HG03558 (cell line): Measurements from ENCODE around the gene ZNF570.
A peak's percentile ranks its signal among the peaks of the same experiment; 100 is the strongest.

Source experiments
- ATAC-seq: cut with Tn5 transposase; IDR thresholded peaks from one replicate; pipeline ENCODE4 v1.9.1; 2021; ENCODE audit warnings: moderate number of reproducible peaks; ENCODE audit not compliant: unreplicated experiment; ENCODE audit errors: extremely low read depth

ZNF570 gene

DNA sequence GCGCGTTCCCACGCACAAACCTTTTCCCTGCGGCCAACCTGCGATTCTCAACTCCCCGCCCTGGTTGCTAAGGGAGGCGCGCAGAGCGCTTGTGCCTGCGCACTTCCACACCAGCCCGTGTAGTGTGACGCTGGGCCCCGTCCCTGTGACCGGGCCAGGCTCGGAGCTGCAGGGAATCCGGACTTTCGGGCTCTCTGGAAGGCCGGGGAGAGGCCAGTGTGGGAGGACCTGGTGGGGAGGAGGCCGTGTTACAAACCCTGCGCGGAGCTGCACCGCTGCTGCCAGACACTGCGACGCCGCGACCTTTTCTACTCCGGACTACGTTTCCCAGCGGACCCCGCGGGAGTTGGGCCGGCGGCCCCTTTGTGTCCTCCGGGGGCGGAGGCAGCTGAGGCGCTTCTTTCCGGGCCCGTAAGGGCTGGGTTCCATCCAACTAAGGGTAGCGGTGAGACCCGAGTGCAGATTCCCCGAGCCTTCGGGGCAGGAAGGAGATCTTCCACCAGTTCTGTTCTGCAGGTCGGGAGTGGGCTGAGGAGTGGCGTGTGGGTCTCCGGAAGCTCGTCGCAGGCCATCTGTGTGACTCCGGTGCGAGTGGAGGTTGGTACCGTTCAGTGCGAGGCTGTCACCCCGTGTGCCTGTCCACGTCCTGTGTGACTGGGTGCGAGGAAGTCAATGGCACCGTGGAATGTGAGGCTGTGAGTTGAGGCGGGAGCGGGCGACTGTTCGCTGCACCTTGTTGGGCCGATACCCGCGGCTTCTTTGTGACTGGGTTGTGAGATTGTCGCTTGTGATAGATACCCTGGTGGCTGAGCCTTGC lies at the start of gene ZNF570:
Gene ZNF570, plus strand, starts transcription at position 396 of the 817 bp plus-strand sequence. CDS start 999 bp downstream, outside the sequence.
- no peak for ATAC-seq

DNA sequence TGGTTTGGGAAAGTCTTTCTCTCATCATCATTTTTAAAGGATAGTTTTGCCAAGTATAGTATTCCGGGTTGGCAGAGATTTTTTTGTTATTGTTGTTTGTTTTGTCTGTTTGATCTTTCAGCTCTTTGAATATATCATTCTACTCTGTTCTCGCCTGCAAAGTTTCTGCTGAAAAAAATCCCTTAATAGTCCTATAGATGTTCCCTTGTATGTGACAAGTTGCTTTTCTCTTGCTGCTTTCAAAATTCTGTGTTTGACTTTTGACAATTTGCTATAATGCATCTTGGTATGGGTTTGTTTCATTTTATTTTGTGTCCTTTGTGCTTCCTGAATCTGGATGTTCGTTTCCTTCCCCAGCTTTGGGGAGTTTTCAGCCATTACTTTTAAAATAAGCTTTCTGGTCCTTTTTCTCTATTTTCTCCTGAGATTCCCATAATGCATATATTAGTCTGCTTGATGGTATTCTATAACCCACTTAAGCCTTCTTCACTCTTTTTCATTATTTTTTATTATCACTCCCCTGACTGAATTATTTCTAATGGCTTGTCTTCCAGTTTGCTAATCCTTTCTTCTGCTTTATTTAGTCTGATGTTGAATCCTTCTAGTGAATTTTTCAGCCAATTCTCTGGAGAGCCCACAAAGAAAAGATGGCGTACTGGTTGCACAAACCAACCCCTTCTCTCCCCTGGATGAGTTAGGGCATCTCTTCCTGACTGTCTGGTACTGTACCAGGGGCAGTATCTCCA lies 16.5 kb upstream of the ZNF570 start:
- no peak for ATAC-seq

DNA sequence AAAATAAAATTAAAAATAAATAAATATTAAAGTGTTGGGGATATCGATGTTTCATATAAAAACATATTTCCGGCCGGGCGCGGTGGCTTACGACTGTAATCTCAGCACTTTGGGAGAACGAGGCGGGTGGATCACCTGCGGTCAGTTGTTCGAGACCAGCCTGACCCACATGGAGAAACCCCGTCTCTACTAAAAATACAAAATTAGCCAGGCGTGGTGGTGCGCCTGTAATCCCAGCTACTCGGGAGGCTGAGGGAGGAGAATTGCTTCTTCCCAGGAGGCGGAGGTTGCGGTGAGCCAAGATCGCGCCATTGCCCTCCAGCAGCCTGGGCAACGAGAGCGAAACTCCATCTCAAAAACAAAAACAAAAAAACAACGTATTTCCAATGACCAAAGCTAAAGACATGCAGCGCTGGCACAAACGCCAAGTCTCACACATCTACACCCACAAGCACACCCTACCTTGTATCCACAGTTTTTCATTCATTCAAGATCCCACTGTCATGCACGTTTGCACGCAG lies 2.8 kb upstream of the ZNF570 start:
- ATAC-seq: no peak

DNA sequence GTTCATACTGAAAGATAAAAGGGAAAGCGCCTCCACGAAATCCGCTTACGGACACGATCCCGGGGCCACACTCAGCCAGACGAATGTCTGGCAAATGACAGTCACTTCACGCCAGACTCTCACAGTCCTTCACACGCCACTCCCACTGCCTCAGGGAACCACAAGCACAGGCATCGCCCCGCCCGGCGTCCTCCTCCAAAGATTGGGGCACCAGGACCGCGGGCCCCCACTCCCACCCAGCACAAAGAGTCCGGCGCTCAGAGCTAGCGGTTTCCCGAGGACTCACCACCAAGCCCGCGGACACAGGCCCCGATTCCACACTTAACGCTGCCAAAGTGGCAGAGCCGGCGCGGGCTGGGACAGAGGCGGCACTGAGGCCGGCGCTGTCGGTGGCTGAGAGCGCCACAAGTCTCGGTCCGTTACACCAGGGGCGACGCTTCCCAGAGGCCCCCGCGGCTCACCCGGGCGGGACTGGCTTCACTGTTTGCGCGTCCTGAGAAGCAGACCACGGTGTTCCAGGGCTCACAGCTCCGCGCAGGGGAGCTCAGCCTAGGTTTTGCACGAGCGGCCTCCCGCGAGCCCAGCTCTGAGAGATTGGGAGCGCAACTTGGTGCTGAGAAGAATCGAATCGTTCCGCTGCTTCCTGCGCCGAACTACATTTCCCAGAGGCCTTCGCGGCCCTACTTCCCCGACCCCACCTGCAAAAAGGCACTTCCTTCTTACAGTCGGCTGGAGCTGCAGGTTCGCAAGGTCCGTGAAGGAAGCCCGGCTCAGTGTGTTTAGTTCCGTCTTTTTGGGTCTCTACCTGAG lies 2.2 kb upstream of the ZNF570 start, which contains the start of gene ZNF569:
Gene ZNF569, minus strand, starts transcription at position 647 of the 810 bp plus-strand sequence. CDS start 22,523 bp downstream, outside the sequence.
- ATAC-seq: peak; percentile 45

DNA sequence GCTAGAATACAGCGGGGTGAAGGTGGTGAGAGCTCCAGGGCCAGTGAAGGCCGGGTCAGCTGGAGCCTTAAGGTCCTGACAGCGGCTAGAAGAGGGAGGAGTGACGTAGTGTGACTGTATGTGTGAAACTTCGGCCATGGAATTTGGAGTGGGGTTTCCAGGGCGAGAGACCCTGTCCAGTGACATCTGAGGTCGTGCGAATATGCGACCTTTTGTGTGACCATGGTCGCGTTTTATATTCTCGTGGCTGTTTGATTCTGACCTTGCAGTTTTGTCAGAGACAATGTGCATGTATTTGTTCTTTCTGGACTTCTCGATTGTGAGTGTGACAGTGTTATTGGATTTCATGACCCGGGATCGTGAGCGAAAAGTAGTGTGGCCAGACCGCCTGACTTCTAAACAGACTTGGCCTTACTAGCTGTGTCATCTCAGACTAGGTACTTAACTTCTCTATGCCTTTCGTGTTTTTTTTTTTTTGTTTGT lies 1.5 kb upstream of the ZNF570 start:
- ATAC-seq: no peak

DNA sequence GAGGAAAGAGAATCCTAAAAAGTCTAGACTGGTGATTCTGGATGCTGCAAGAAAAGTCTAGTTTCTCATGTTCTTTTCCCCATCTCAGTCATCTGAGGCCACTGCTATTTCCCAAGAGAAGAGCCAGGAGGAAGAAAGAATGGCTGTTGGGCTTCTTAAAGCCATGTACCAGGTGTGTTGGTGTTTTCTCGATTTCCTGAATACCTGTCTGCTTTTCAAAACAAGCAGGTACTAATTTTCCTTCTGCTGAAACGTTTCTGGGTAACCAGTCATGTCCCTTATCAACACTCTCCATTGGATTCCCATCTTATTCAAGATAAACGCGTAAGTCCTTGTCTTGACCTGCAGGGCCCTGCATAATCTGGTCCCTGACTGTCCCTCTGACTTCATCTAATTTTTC lies 1.1 kb downstream of the ZNF570 start:
- ATAC-seq: no peak

DNA sequence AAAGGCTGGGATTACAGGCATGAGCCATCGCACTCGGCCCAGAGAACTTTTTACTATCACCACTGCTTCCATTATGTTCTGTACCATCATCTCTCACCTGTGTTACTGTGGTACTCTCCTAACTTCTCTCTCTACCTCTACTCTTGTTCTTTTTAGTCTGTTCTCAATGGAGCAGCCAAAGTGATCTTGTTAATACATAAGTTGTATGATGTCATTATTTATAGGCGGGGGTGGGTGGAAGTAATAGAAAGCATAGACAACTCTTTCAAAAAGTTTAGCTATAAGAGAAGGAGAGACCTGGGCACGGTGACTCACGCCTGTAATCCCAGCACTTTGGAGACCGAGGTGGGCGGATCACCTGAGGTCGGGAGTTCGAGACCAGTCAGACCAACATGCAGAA lies 3.0 kb downstream of the ZNF570 start:
- no peak for ATAC-seq

DNA sequence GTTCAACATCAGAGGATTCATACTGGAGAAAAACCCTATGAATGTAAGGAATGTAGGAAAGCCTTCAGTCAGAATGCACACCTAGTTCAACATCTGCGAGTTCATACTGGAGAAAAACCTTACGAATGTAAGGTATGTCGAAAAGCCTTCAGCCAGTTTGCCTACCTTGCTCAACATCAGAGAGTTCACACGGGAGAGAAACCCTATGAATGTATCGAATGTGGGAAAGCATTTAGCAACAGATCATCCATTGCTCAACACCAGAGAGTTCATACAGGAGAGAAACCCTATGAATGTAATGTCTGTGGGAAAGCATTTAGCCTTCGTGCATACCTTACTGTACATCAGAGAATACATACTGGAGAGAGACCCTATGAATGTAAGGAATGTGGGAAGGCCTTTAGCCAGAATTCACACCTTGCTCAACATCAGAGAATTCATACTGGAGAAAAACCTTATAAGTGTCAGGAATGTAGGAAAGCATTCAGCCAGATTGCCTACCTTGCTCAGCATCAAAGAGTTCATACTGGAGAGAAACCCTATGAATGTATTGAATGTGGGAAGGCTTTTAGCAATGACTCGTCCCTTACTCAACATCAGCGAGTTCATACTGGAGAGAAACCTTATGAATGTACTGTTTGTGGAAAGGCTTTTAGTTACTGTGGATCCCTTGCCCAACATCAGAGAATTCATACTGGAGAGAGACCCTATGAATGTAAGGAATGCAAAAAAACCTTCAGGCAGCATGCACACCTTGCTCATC lies 15.4 kb downstream of the ZNF570 start:
- no peak for ATAC-seq

DNA sequence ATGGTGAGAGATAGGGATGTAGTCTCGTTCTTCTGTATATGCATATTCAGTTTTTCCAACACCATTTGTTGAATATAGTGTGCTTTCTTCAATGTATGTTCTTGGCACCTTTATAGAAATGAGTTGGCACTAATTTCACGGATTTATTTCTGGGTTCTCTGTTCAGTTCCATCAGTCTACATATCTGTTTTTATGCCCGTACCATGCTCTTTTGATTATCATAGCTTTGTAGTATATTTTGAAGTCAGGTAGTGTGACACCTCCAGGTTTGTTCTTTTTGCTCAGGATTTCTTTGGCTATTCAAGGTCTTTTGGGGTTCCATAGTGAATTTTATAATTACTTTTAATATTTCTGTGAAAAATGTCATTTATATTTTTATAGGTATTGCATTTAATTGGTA lies 23.1 kb downstream of the ZNF570 start:
- ATAC-seq: no peak

DNA sequence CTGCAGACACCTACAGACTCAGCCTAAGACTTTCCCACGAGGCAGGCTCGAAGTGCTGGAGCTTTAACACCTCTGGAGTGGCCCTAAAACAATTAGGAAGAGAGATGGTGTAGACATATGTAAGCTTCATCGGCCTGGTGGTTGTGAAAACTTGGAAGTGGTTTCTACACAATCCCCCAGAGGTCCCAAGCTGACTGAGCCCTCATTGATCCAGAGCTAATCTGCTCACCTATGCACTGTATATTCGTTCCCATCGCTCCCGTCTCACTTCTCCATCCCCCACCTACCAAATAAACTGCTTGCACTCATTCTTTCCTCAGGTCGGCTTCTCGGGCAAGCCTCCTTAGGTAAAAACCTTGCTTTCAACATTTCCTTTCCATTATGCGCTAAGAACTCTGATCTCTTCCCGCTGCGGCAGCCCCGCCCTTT lies 36.8 kb downstream of the ZNF570 start:
- no peak for ATAC-seq

DNA sequence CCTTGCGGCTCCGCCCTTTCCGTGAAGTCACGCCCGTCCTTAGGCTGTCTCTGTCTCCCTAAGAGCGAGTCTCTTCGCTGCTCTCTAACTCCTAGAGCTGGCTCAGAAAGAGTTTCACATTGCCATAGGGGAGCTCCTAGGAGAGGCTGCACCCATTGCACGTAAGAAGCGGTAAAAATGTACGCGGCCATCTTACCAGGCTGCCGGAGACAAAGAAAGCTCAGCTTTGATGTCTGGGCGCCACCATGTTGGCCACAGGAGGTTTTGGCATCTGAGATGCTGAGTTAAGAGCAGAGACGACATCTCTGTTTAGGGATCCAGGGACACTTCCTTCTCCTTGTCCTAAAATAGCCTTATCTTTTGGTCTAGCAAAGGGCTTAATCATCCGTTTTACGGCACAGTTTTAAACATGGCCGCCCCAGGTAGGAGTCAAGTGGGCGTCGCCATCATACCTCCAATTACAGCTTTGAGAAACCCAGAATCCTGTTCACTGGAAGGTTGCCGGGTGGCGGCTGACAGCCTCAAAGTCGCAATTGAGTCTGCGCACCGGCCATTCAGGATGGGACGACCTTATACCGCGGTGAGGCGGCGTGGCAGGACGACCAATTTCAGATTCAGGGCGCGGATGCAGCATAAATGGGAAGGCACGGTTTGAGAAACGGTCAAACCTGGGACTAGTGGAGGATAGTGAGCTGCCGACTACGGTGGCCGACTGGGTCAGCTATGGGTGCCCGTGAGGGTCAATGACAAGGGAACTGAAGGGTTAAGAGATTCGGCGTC lies 37.4 kb downstream of the ZNF570 start, which contains the start of gene ZNF793:
Gene ZNF793, plus strand, starts transcription at position 553 of the 780 bp plus-strand sequence. CDS start 16,501 bp downstream, outside the sequence.
- no peak for ATAC-seq

DNA sequence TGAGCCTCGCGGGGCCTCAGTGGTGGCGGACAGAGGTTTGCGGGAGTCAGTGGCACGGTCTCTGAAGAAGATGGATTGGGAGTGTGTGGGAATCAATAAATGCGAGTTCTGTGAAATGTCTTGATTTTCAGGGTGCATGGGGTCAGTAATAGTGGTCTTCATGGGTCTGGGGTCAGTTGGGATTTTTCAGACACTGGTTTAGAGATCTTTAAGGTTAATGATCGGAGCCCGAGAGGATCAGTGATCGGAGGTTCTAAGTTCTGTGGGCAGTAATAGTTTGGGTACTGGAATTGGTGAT lies 38.0 kb downstream of the ZNF570 start:
- no peak for ATAC-seq

DNA sequence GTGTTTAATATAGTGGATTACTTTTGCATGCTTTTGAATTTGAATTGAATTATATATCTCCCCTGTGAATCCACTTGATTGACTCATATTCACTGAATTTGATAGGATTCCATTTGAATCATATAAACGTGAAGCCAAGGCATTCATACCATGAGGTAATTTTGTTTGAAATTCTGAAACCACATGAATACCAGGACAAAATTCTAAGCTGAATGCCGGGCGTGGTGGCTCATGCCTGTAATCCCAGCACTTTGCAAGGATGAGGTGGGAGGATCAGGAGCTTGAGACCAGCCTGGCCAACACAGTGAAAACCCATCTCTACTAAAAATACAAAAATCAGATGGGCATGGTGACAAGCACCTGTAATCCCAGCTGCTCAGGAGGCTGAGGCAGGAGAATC lies 42.0 kb downstream of the ZNF570 start:
- no peak for ATAC-seq

DNA sequence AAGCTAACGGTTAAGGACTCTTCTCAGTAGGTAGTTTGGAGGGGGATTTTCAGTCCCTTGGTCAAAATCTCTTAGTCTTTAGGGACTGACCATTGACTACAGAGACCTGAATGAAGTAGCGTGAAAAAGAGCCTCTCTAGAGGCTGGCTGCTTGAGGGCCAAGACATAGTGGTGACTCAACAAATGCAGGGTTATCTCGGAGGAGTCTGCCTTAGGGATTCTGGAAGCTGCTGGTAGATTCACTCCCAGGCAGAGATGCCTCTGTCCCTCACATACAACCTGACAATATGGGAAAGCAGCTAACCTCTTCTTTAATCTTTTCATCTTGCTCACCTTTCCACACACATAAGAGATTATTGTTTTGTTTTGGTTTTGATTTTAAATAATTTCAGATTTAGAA lies 42.7 kb downstream of the ZNF570 start:
- ATAC-seq: no peak

DNA sequence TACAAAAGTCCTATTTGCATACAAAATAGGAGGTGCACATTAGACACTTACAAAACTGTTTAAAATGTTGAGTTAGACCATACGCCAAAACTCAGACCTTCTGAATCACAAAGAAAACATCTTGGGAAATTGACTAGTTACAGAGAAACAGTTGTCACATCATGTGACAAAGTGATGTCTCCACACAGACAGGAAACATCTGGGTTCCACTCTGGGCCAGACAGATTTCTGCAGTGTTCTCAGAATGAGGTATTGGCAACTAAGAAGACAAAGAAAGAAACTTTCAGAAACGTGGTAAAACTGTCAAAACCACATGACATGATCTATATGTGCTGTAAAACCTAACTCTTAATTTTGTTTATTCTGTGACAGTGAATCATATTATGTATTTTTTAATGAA lies 44.2 kb downstream of the ZNF570 start:
- ATAC-seq: no peak

DNA sequence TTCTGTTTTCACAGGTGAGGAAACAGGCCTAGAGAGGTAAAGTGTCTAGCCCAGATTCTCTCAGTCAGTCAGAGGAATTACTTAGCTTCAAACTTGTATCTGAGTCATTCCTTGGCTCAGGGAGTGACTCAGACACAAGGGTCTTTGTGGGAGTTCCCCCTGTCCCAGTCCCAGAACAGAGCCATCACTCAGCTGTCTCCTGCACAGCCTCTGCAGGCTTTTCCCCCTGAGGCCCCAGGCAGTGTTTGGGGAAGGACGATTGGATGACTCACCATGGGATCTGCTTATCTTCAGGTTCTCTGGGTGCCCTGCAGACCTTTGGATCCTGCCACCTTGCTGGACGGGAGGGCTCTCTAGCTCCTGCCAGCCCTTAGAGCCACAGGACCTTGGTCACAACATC lies 50.7 kb downstream of the ZNF570 start:
- ATAC-seq: no peak

DNA sequence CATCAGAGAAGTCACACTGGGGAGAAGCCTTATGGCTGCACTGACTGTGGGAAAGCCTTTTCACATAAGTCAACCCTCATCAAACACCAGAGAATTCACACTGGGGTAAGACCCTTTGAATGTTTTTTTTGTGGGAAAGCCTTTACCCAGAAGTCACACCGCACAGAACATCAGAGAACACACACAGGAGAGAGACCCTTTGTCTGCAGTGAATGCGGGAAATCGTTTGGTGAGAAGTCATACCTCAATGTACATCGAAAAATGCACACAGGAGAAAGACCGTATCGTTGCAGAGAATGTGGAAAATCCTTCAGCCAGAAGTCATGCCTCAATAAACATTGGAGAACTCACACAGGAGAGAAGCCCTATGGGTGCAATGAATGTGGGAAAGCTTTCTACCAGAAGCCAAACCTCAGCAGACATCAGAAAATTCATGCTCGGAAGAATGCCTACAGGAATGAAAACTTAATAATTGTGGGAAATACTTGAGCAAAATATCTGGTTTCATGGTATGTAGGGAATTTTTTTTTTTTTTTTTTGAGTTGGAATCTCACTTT lies 68.3 kb downstream of the ZNF570 start:
- no peak for ATAC-seq
